ENCODE results near the gene DCAF7.

The DCAF7 gene

DNA sequence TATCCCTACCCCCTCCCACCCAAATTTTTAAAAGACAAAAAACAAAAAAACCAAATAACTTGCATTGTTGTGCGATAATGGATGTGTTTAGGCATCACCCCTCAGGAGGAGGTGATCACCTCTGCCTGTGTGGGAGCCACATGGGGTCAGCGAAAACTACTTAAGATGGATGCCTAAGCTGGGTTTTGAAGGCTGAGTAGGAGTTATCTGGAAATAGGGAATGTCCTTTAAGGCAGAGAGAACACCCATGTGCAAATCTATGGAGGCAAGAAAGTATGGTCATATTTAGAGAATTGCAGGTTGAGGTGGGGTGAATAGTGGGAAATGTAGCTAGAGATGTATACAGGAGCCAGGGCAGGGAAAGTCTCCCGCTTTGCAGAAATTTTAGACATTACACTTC, 44.9 kb downstream of the DCAF7 start:
- DNase-seq: no peak

DNA sequence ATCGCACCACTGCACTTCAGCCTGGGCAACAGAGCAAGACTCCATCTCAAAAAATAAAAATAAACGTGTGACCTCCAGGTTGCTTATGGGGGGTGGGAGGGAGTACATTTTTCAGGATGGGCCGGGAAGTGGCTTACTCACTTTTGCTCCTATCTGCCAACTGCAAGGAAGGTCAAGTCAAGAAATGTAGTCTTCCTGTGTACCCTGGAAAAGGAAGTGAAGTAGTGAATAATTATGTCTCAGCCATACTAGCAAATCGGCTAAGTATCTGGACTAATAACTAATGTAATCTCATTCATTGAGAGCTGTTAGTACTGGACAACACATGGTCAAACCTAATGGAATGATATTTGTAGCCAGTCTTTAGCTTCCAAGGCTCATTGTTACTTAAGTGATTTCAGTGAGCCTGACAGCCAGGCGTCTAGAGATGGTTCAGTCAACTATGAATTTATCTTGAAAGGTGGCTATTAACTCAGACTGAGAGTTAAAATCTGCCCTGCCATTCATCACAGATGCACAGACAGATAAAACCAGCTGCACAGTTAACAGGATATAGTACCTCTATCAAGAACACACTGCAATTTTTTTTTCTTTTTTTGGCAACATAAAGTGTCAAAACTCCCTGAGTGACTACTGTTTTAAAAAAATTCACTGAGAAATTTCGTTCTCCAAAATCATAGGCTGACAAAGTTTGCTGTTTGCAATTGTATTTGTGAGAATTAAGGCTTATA, 46.7 kb downstream of the DCAF7 start:
- DNase-seq: no peak

DNA sequence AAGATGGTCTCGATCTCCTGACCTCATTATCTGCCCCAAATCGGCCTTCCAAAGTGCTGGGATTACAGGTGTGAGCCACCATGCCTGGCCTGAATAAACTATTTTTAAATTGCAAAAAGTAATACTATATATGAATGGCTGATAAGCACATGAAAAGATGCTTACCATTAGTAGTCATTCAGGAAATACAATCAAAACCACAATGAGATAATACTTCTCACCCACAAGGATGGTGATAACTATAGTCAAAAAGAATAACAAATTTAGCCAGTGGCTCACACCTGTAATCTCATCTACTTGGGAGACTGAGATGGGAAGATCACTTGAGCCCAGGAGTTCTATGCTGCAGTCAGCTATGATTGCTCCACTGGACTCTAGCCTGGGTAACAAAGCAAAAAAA, 48.0 kb downstream of the DCAF7 start:
- no peak for DNase-seq

DNA sequence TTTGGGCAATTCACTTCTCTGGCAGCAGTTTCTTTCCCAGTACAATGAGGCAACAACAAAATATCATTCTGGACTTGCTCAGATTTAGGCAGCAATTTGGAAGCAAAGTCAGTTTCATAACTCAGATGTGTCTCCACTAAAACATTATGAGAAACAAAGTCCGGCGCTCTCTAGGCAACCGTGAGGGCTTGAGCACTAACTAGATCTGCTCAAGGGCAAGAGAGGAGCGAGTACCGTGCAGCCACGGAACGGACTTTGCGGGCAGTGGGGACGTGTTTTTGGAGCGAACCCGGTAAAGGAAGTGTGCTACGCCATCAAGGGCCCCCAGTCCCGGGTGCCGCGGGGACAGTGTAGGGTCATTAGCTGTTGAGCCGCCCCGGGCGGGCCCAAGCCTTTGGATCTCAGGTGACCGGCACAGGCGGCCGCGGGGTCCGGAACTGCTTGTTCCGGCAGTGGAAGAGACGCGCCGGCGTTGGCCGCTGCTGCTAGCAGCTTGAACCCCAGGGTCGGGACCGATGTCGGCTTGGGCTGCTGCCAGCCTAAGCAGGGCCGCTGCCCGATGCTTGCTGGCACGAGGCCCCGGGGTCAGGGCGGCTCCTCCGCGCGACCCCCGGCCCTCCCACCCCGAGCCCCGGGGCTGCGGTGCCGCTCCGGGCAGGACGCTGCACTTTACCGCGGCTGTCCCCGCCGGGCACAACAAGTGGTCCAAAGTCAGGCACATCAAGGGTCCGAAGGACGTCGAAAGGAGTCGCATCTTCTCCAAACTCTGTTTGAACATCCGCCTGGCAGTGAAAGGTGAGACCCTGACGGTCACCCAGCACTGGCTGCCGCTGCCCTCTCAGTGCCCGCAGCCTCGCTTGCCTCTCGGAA, 50.5 kb downstream of the DCAF7 start, which contains the start of gene TACO1:
TSS of gene TACO1 (plus strand) at position 327 of the 870 bp plus-strand sequence. CDS start at position 516, 189 bp downstream.
- DNase-seq: peak; percentile 44 to 66 (median 46)

DNA sequence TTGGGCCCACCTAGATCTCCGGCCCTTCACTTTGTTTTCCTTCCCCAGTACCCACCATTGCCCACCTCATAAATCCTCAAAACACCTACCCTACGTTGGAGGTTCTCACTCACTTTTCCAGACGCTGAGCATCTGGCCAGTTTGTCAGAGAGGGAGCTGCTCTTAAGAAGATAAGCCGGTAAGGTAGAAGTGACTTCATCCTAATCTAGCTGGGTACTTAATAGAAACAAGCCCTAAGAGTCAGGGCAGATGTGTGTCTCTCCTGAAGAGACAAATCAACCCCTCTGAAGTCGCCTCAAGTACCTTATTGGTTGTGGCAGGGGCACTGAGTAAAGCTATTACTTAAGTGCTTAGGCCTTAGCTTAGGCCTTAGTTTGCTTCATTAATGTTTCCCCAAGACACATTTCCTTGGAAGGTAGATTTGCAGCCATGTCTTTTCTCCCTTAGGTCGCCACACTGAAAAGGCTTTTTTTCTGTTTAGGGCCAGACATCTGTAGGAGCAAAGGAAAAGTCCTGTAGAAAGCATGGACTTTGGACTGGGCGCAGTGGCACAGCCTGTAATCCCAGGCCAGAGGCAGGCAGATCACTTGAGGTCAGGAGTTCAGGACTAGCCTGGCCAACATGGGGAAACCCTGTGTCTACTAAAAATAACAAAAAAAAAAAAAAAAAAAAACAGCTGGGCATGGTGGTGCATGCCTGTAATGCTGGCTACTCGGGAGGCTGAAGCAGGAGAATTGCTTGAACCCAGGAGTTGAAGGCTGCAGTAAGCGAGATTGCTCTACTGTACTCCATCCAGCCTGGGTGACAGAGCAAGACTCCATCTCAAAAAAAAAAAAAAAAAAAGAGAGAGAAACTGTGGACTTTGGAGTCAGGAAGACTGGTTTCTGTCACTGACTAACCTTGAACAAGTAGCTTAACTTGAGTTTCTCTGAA, 51.4 kb downstream of the DCAF7 start:
- no peak for DNase-seq

DNA sequence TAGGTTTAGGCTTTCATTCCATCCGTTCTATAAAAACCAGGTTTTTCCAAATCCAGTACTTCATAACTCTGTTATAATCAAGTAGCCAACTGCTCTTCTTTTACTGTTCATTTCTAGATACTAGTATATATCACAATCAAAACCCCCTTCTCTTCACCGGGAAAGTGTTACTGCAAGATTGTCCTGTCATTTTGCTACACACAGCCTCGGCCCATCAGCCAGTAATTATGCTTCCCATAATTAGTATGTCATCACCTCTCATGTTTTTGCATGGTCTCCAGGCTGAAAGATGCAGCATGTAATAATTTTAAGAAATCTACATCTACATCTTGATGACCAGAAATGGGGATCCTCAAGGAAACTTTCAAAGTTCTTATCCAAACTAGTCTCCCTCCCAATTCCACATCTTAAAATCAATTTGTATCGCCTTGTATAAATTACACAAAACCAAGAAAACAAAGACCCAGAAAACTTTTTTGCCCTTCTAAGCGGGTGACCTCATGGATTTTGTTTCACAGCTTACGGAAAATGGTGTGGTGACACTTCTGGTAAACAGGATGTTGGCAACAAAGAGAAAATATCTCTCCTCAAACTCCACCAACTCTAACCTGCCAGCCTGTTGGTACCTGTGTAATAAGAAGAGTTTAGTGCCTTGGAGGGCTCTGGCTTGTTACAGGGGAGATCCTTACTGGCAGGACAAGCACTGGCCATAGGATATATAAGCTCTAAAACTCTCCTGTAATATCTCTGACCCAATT, 59.7 kb downstream of the DCAF7 start:
- DNase-seq: no peak

DNA sequence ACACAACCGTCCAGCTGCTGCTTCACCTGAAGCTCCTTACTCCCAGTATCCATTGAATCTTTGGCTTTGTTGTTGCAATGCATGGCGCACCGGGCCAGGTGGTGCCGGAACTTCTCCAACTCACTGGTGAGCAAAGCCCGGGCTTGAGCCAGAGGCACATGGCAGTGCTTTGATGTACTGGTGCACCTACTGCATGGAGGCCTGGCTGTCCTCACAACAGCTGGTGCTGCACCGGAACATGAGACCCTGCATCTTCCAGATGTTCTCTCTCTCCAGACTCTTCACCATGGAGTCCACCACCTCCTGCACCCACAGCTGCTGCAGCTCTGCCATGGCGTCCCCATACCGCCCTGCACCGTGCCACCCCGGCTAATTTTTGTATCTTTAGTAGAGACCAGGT, 60.6 kb downstream of the DCAF7 start:
- DNase-seq: no peak

DNA sequence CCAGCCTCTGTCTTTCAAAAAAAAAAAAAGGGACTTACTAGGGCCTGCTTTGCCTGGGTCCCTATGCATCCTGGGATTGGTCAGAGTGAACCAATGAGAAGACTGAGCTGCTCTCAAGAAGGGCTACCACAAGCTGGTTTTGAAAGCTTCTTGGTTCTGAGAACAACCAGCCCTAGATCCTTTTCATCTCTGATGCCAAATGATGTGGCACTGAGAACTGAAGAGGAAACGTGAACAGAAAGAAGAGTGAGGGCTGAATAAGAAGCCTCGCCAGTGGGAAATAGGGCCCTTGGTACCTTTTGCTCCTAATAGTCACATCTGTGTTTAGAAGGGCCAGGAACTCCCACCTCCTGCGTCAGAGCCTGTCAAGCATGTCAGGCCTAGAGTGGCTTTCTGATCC, 61.1 kb downstream of the DCAF7 start:
- no peak for DNase-seq

DNA sequence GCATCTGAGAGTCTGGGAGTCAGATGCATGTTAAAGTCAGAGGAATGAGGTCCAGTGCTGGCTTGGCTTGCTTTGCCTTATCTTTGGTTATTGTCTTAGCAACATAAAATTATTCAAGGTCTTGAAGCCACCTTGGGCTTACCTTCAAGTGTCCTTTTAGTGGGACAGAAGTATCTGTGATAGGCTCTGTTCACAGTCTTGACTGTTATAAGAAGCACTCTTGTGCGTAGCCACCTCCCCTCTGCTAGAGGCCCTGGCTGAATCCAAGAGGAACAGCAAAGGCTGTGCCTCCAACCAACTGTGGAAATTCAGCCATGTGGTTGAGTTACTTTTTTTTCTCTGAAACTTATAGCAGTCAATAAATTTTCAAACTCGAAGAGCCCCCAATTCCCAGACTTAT, 63.4 kb downstream of the DCAF7 start:
- no peak for DNase-seq

DNA sequence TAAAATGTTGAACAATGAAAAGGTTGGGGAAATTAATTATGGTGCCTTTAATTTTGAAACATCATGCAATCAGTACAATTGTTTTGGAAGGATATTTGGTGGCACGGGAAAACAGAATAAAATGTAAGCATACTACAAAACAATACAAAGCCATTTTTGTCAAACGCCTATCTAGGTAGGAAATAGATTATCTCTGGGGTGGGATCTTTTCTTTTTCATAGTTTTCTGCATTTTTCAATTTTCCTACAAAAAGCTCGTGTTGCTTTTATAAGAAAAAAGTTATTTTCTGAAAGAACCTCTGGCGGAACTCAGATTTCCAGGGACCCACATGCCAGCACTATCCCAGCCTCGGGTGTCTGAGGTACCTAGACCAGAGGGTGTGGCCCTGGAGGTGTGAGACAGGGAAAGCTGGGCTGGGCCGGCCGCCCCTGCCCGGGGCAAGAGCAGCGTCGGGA, 71.0 kb downstream of the DCAF7 start:
- no peak for DNase-seq

DNA sequence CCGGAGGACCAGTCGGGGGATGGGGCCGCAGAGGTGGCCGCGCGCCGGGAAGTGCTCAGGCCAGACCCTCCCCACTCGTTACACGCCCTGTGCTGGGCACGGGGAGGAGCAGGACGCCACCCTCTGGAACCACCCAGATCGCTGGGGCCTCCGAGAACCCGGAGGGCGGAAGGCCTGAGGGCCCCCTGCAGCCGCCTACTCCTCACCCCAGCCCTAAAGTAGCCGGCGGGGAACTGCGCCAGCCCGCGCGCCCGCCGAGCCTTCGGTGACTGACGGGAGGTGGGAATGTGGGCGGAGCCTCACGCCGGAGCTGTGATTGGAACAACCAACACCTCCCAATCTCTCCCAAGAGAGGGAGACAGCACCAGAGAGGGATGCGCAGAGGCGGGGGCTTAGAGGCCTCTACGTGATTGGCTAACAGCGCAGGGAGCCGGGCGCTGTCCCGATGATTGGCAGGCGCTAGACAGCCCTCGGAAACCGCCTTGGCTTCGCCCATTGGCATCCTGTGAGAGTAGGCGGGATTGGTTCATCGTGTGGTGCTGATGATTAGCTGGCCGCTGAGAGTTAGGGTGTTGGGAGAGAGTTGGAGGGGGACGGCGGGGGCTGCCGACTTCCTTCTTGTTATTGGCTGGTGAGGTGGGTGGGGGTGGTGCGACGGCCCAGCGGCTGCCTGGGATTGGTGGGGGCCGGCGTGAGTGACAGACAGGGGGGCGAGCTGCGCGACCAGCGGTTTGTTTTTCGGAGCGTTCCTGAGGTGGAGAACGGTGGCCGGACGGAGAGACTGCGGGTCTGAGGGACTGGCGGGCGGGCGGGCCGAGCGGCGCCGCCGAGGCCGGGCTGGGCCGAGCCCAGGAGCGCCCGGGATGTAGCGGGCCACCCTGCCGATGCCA, 71.7 kb downstream of the DCAF7 start, which contains the start of gene MAP3K3:
TSS of gene MAP3K3 (plus strand) at position 734 of the 890 bp plus-strand sequence. CDS start 343 bp downstream, outside the sequence.
- DNase-seq: peak; percentile 85 to 94 (median 90)

DNA sequence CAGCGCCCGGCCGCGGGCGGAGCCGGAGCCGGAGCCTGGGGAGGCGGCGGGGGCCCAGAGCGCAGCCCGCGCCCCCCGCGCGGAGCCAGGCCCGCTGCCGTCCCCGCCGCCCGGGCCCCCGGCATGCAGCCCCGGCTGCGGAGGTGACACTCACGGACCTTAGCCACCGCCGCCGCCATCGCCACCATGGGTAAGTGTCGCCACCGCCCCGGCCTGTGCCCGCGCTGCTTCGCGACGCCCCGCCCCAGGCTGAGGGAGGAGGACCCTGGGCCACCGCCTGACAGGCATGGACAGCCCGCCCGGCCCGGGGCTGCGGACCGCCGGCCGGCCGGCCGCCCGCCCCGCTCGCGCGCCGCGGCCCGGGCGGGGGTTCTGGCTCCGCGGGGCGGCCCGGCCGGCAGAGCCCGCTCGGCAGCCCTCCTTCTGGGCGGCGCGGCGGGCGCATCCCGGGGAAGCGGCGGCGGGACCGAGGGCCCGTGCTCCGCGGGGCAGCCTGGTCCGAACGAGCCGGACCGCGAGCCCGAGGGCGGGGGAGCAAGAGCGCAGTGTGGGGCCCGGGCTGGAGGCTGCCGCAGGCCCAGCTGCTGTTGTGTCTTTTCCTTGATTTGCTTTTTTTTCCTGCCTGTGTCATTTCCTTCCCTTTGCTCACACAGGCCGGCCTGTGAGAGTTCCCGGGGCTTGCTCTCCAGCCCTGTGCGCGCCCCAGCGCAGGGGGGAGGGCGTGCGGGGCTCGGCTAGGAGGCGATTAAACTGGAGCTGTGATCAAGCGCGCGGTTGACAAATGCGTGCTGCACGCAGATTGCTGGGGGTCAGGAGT, 72.5 kb downstream of the DCAF7 start:
- peak; percentile 35 to 47 (median 40) for DNase-seq

DNA sequence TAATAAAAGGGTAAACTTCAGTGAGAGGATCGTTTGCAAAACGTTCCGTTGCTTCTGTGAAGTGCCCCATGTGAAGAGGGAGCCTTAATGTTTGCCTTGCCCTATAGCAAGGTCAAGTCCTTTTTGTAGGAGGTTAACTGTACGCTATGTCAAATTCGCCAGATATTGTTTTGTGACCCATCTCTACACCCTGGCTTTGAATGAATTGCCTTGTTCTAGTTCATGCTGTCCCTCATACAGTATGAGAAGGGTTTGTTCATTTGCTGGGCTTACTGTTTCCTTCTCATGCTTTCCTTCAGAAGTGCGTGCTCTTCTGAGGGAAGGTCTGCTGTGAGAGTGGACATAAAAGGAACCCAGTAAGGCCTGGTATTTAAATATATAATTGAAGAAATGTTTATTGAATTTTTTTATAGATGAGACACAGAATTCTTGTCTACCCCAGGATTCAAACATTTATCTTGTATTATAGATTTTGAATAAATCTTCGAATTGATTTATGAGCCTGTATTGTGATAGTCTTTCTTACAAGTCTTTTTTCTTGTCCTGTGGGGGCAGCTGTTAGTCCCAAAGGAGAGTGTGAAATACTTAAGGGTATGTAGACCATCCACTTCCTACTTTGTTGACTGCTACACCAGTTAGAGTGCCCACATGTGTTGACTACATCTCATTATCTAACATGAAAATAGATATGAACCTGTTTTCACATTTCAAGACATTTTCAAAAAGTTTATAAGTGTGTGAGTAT, 73.7 kb downstream of the DCAF7 start:
- no peak for DNase-seq

DNA sequence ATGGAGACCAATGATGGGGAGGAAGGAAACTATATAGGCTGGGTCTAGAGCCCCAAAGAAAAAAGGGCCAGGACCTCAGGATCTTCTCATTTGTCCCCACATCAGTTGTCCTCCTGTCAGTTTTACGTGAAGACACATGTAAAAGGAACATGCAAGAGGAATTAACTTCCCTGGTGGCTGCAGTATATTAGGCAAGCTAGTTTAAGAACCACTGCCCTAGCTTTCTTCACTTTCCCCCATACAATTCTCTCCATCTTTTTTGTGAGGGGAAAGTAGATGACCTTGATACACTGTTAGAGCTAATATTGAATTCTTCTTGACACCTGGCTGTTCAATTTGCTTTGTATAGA, 74.2 kb downstream of the DCAF7 start:
- no peak for DNase-seq

DNA sequence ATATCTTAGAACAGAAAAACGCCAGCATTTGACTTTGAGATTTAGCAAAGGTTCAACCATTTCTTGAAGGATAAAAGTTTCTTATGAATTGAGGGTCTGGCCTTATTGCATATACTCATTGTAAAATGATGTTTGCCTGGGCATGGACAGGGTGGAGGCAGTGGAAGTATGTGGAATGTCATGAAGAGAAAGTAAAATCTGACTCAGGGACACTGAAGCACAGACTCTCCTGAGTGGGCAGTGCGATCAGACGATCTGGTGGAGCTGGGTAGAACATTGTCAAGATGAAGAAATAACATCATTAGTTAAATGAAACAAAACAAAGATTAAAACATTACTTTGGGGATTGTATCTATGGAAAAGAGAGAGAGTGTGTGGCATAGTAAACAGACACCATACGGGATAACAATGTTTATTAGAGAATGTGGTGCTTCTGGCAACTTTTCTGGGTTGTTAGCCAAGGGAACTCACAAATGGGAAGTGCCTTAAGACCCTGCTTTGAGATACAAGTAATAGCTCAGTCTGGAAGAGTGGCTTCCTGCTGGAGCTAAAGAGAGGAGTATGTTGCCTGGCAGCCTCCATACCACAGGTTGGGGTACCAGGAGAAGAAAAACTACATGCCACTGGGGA, 76.4 kb downstream of the DCAF7 start:
- no peak for DNase-seq

DNA sequence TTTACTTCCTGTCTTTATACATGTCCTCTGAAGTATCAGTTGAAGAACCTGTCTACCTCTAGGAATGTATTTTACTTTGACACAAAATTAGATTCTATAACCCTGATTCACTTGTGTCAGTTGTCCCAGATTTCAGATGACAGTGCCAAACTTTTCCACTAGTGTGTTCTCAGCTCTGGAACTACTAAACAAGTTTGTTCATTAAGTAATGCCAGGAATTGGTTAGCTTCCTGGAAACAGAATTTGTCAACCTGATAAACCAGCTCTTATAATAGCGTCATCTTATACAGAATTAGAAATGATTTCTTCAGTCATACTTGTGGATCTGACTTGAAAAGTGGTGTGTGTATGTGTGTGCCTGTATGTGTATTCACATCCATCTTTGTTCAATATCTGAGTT, 79.3 kb downstream of the DCAF7 start:
- DNase-seq: no peak

DNA sequence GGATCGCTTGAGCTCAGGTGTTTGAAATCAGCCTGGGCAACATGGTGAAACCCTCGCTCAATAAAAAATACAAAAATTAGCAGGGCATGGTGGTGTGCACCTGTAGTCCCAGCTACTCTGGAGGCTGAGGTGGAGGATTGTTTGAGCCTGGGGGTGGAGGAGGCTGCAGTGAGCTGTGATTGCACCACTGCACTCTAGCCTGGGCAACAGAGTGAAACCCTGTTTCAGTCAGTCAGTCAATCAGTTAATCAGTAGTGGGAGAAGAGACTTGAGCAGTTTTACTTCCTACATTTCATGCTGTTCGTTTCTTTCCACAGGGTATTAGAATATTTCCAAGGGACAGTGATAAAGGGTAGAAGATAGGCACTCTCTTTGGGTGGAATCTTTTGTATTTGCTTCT, 80.8 kb downstream of the DCAF7 start:
- no peak for DNase-seq

DNA sequence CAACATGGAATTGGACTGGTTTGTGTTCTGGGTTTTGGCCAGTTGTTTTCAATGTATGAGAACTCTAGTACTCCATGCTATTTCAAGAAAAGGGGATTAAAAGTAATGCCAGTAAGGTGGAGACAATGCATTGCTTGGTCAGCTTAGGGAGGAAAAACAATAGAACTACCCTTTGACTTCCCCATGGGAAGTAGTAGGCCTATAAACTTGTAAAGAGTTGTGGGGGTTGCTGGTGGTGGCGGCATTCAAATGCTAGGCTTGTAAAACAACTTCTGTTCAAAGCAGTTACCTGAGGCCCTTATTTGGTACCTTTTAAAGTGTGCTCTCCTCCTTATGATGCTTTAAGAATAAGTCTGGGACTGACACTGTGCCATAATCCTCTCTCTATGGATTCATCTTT, 81.3 kb downstream of the DCAF7 start:
- no peak for DNase-seq

DNA sequence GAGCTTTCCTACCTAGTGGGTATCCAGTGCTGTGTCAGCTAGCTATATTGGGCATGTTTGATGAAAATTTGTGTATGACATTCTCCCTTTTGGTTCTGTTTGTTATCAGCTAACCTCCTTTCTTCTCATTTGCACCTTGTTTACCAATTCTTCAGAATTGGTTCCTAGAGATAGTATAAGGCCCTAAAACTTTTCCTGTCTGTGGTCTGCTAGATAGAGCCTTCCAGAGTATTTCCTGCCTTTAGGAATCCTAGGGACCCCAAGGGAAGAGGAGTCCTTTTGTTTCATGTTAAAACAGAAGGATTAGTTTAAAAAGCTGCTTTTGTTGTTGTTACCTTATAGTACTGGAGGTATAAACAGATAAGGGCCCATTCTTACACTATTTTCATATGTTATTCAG, 83.5 kb downstream of the DCAF7 start:
- no peak for DNase-seq
